OCI-LY1 (cell line): Measurements from ENCODE around the gene IL10.

Source experiments
- CTCF ChIP-seq: fragments of 200-600 bp; sonication (generic), shearing (Covaris generic); IDR thresholded peaks from 2 replicates; pipeline ENCODE4 v1.5.1; 2017; ENCODE audit warnings: mild to moderate bottlenecking, antibody characterized with exemption, low read length, moderate library complexity, mixed read lengths
- EZH2 ChIP-seq: fragments of 200-600 bp; sonication (generic), shearing (Covaris generic); IDR thresholded peaks from 2 replicates; pipeline ENCODE4 v1.8.0; 2017; ENCODE audit warnings: borderline replicate concordance, mixed run types, mild to moderate bottlenecking, antibody characterized with exemption, low read length, moderate library complexity, mixed read lengths

- TF ChIP-seq CTCF (no peak), EZH2 (no peak)
These were observed 32.8 kb downstream of the IL10 start for GRCh38 chr1:206739411-206740076.
